CD4-positive, alpha-beta T cell (primary cell): Measurements from ENCODE around the gene TBX19. TPM values are rescaled to one million over a fixed set of nuclear protein-coding genes. Genes with fewer than 3 reads are reported as not detected.
A peak's percentile ranks its signal among the peaks of the same experiment; 100 is the strongest.

Source experiments
- ATAC-seq: fragments of 200-7000 bp; cut with Tn5 transposase; one replicate; pipeline ENCODE4 v1.10.0; 2022; ENCODE audit warnings: mild to moderate bottlenecking; ENCODE audit not compliant: poor library complexity
- CTCF ChIA-PET: fragments of 350-600 bp; sonication (Branson Sonifier 250); formaldehyde crosslinking; loops from one replicate; lab custom pipeline; 2021; ENCODE audit warnings: antibody characterized with exemption, inconsistent platforms; lab: Charles Lee
- POLR2A ChIA-PET: fragments of 350-600 bp; sonication (Branson Sonifier 250); formaldehyde crosslinking; loops from one replicate; lab custom pipeline; 2021; ENCODE audit warnings: antibody characterized with exemption, inconsistent platforms; lab: Charles Lee
- DNase-seq, 14 experiments: peaks; one replicate each; pipeline ENCODE4 v3.0.0-alpha.2; 2013 to 2020; ENCODE audit warnings: mixed read lengths in 2 of 14
- H3K27ac ChIP-seq, 2 donors: one replicate each; pipeline versions ENCODE4 v1.5.1 to v1.7.0; 2013; ENCODE audit warnings: low read length in 2 of 2, low read depth in 1 of 2, mild to moderate bottlenecking in 1 of 2
- H3K27me3 ChIP-seq, 2 experiments: 1 replicate in 1 of 2; 2 replicates in 1 of 2; pipeline versions ENCODE4 v1.6.1 to v1.7.0; 2013; ENCODE audit warnings: low read length in 2 of 2, control low read depth in 1 of 2, mild to moderate bottlenecking in 1 of 2, moderate library complexity in 1 of 2; ENCODE audit not compliant: insufficient read depth in 2 of 2, control insufficient read depth in 1 of 2
- H3K36me3 ChIP-seq: one replicate; pipeline ENCODE4 v1.6.1; 2013; ENCODE audit warnings: low read length, control low read depth; ENCODE audit not compliant: insufficient read depth
- H3K4me1 ChIP-seq: one replicate; pipeline ENCODE4 v1.6.1; 2013; ENCODE audit warnings: low read length, control low read depth; ENCODE audit not compliant: insufficient read depth
- H3K4me3 ChIP-seq: one replicate; pipeline ENCODE4 v1.5.1; 2013; ENCODE audit warnings: mild to moderate bottlenecking, low read length, moderate library complexity
- H3K9me3 ChIP-seq, 2 experiments: 1 replicate in 1 of 2; 2 replicates in 1 of 2; pipeline versions ENCODE4 v1.6.1 to v1.7.0; 2013; ENCODE audit warnings: low read length in 2 of 2, mild to moderate bottlenecking in 2 of 2, control low read depth in 1 of 2, moderate library complexity in 1 of 2; ENCODE audit not compliant: control insufficient read depth in 1 of 2, insufficient read depth in 1 of 2
- H3K27ac Mint-ChIP-seq: one replicate; pipeline ENCODE4 v1.8.0; 2020; ENCODE audit warnings: mixed read lengths
- H3K27me3 Mint-ChIP-seq: one replicate; pipeline ENCODE4 v1.8.0; 2021; ENCODE audit warnings: mixed read lengths
- H3K36me3 Mint-ChIP-seq: one replicate; pipeline ENCODE4 v1.8.0; 2021; ENCODE audit warnings: low read depth, mixed read lengths
- H3K4me1 Mint-ChIP-seq: one replicate; pipeline ENCODE4 v1.8.0; 2021; ENCODE audit warnings: low read depth, mixed read lengths
- H3K4me3 Mint-ChIP-seq: one replicate; pipeline ENCODE4 v1.8.0; 2020; ENCODE audit warnings: mild to moderate bottlenecking, mixed read lengths
- H3K9me3 Mint-ChIP-seq: one replicate; pipeline ENCODE4 v1.8.0; 2020; ENCODE audit warnings: mixed read lengths
- intact Hi-C, 2 experiments: fragments of 100-400 bp; cut with DNase I in 1 of 2; cut with micrococcal nuclease in 1 of 2; formaldehyde crosslinking; loops; one replicate each; pipeline versions ENCODE4 v1.15.1 to v1.9.0; 2023 to 2025; cut with DNase I, micrococcal nuclease
- total RNA-seq, 174 experiments: library from RNA in 2 of 174; stranded (reverse) in 2 of 174; gene quantifications; one replicate each; pipeline ENCODE4 v1.2.3 and lab custom pipeline; 2021 to 2026
- TF ChIP-seq, protein P1 (sequence below): fragments of 200-600 bp; IDR thresholded peaks from one replicate; pipeline ENCODE4 v1.8.0; 2022; ENCODE audit warnings: antibody characterized with exemption, mild to moderate bottlenecking

TBX19 gene
- total RNA-seq, 2 experiments from 2014 or later = 1.6 to 1.8 TPM

GRCh38 chr1:168344517-168344916 is 63.8 kb downstream of the TBX19 start:
- no peaks in the 10 kb centered on the region for H3K27me3 ChIP-seq
- intact Hi-C loops = loop anchor here (5.0 to 10.0 kb wide), 3 partner anchors 760 to 1203 kb away; partner anchors contain the start of genes ATP1B1 (in 2 of the 2), BLZF1 (in 2 of the 2) and NME7 (in 2 of the 2)
- H3K27ac ChIP-seq = no peak overlapping the region
- TF ChIP-seq, protein P1, sequence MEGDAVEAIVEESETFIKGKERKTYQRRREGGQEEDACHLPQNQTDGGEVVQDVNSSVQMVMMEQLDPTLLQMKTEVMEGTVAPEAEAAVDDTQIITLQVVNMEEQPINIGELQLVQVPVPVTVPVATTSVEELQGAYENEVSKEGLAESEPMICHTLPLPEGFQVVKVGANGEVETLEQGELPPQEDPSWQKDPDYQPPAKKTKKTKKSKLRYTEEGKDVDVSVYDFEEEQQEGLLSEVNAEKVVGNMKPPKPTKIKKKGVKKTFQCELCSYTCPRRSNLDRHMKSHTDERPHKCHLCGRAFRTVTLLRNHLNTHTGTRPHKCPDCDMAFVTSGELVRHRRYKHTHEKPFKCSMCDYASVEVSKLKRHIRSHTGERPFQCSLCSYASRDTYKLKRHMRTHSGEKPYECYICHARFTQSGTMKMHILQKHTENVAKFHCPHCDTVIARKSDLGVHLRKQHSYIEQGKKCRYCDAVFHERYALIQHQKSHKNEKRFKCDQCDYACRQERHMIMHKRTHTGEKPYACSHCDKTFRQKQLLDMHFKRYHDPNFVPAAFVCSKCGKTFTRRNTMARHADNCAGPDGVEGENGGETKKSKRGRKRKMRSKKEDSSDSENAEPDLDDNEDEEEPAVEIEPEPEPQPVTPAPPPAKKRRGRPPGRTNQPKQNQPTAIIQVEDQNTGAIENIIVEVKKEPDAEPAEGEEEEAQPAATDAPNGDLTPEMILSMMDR = no peak
- no peaks in the 10 kb centered on the region for H3K36me3 ChIP-seq
- Mint-ChIP-seq H3K36me3 (peaks cover 7% of the 10 kb centered on the region), H3K27ac (peak overlapping the region; percentile 90), H3K27me3 (no peaks in the 10 kb centered on the region), H3K4me1 (peaks cover 43% of the 10 kb centered on the region), H3K9me3 (no peaks in the 10 kb centered on the region), H3K4me3 (no peak overlapping the region)
- H3K9me3 ChIP-seq = no peaks in the 10 kb centered on the region
- H3K4me1 ChIP-seq = peaks cover 19% of the 10 kb centered on the region
- no peak overlapping the region for H3K4me3 ChIP-seq
- CTCF ChIA-PET = no interaction called here
- POLR2A ChIA-PET = interaction anchor here (2.0 kb wide), 1 partner anchor 1024 kb away, joined by 6 read pairs; the partner anchor contains the start of genes BLZF1 and NME7
- ATAC-seq (no peak), DNase-seq (no peak)

- ATAC-seq = no peak
- Histone ChIP-seq H3K36me3 (no peaks in the 10 kb centered on the region), H3K4me3 (no peak overlapping the region), H3K9me3 (no peaks in the 10 kb centered on the region), H3K27ac (no peak overlapping the region), H3K27me3 (no peaks in the 10 kb centered on the region), H3K4me1 (peaks cover 19% of the 10 kb centered on the region)
- Mint-ChIP-seq H3K27ac (no peak overlapping the region), H3K4me3 (no peak overlapping the region), H3K36me3 (peaks cover 7% of the 10 kb centered on the region), H3K4me1 (peaks cover 43% of the 10 kb centered on the region), H3K27me3 (no peaks in the 10 kb centered on the region), H3K9me3 (no peaks in the 10 kb centered on the region)
- TF ChIP-seq, protein P1 = no peak
- intact Hi-C loops = loop anchor here (5.0 to 10.0 kb wide), 2 partner anchors 759 to 1726 kb away; partner anchors contain the start of genes ATP1B1 (in 2 of the 2) and KIFAP3 (in 1 of the 2)
- POLR2A ChIA-PET = interaction anchor here (1.0 kb wide), 1 partner anchor 17 kb away, joined by 4 read pairs; no protein-coding TSS in a partner anchor
- peak in 1 of 14 experiments; percentile 24 for DNase-seq
- CTCF ChIA-PET = interaction anchor here (0.8 kb wide), 1 partner anchor 18 kb away, joined by 3 read pairs; no protein-coding TSS in a partner anchor
These were observed 65.3 kb downstream of the TBX19 start for GRCh38 chr1:168345939-168346338.

GRCh38 chr1:168347630-168348029 is 67.0 kb downstream of the TBX19 start:
- peaks cover 13% of the 10 kb centered on the region for H3K4me1 ChIP-seq
- peaks cover 7% of the 10 kb centered on the region for H3K36me3 Mint-ChIP-seq
- CTCF ChIA-PET = interaction anchor here (2.0 kb wide), 1 partner anchor 16 kb away, joined by 9 read pairs; no protein-coding TSS in a partner anchor
- H3K36me3 ChIP-seq = no peaks in the 10 kb centered on the region
- no peaks in the 10 kb centered on the region for H3K9me3 Mint-ChIP-seq
- H3K27ac Mint-ChIP-seq = peak overlapping the region; percentile 92
- no peak for ATAC-seq
- no peaks in the 10 kb centered on the region for H3K9me3 ChIP-seq
- TF ChIP-seq, protein P1 = no peak
- no peaks in the 10 kb centered on the region for H3K27me3 ChIP-seq
- peak overlapping the region; percentile 94 for H3K4me3 Mint-ChIP-seq
- H3K27me3 Mint-ChIP-seq = no peaks in the 10 kb centered on the region
- peak overlapping the region; percentile 52 for H3K4me3 ChIP-seq
- POLR2A ChIA-PET = interaction anchor here (0.5 to 1.4 kb wide), 3 partner anchors 15 to 1020 kb away, joined by 3 read pairs; partner anchors contain the start of genes BLZF1 and NME7
- DNase-seq = no peak
- peaks cover 39% of the 10 kb centered on the region for H3K4me1 Mint-ChIP-seq
- intact Hi-C loops = loop anchor here (5.0 to 10.0 kb wide), 2 partner anchors 757 to 1725 kb away; partner anchors contain the start of genes ATP1B1 (in 2 of the 2) and KIFAP3 (in 1 of the 2)
- H3K27ac ChIP-seq = no peak overlapping the region
